ENCODE results near the gene NLGN1.

NLGN1 gene

DNA sequence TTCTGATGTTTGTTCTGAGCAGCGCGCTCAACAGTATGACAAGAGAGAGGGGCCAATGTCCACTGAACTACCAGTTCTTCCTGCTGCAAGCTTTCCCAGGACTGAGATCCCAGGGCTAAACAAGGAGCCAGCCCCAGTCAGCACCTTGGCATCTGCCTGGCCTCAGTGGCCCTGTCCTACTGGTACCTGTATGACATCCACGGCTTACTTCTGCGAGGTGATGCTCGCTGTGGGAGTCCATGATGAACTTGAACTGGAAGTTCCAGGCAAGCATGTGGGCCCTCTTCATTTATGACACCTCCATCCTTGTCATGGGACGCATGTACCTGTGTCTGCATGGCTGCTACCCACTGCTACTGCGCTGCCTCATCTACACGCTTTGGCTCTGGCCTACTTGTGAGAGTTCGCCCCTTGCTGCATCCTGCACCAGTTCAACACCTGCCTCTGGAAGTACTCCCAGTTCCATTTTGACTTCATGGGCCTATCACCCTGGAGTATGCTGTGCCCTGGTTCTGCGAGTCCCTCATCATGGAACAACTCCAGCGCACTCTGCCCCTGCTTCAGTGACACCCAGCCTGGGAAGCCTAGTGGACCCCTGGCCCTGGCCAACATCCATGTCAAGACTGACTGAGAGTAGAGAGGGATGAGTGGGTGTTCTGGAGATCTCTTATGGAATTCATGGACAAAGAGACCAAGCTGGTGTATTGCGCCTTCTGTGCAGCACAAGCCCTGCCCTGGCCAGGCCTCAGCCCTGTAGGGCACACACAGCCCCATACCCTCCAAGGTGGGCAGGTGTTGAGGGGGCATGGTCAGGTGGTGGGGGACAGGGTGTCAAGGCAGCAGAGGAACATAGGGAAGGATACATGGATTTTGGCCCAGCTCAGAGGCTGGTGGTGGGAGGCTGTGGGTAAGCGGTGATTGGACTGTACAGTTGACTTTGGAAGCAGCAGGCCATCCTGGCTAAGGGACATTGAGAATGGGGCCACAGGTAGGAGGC, 246.8 kb downstream of the NLGN1 start:
- no peak for FAIRE-seq

DNA sequence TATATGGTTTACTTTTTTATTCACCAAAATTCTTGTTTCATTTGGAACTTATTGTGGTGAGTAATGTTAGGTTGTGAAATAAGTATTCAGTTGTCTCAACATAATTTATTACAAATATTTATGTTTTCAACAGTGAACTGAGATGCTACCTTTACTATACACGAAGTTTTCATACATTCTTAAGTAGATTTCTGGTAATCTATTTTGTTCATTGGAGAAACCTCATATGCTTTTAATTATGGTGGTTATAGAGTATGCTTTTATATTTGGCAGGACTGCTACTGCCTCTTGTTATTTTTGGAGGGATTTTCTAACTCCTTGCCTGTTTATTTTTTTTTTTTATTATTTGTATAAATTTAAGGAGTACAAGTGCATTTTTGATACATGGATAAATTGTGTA, 253.1 kb downstream of the NLGN1 start:
- FAIRE-seq, result no peak

DNA sequence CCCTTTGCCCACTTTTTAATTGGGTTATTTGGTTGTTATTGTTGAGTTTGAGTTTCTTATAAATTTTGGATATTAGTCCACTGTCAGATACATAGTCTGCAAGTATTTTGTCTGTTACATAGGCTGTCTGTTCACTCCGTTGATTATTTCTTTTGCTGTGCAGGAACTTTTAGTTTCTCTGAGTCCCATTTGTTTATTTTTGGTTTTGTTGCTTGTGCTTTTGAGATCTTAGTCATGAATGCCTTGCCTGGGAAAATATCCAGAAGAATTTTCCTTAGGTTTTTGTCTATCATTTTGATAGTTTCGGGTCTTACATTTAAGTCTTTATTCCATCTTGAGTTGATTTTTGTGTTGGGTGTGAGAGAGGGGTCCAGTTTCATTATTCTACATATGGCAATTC, 254.5 kb downstream of the NLGN1 start:
- no peak for FAIRE-seq

DNA sequence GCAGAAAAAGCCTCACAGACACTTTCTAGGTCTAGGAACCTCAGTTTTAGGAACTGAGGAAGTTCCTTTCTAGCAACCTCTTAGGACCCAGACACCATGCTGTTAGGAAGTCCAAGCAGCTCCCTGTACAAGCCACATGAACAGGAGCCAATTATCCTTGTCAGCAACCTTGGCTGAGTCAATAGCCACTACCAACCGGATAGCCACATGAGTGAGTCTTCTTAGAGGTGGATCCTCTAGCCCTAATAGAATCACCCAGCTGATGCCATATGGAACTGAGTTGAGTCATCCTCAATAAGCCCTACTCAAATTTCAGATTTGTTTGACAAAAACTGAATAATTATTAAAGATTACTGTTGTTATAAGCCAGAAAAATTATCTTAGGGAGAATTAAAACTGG, 256.2 kb downstream of the NLGN1 start:
- FAIRE-seq, result no peak

DNA sequence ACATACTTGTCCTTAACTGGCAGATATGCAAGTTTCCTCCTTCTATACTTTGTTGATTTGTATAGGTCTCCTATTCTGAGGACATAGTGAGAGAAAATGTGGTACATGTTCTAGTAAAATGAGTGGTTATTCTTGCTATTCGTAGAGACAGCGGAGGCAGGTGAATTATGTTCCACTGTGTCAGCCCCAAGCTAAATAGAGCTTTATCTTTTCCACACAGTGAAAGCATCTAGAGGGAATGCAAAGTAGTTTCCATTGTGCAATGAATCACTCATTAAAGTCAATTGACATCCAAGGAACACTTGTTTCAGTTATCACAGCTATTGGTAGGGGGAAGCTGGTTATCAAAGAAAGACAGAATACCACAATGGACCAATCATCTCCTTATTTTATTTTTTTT, 262.4 kb downstream of the NLGN1 start:
- FAIRE-seq, result no peak

DNA sequence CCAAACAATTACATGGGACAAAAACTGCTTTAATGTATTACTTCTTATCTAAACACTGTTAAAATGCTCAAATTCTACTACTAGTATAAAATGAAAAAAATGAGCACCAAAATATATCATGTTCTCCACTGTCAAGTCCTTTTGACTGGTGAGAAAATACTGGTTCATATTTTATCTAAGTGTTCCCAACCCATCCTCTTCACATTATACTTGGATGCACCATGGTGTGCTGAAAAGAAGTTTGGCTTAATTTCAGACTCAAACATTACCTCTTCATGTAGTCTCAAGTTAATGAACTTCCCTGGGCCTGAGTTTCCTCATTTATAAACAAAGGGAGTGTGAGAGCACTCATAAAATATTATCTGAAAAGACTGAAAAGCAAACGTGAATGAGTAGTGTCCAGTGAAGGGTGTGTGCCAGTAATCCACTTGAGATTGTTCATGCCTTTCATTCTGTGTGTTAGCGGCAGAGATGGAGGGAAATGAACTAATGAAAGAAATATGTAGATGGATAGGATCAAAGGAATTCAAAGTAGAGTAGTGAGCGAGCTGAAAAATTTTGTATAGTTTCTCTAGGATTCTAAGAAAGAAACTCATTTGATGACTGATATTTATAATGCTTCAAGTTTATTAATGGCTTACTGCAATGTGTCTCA, 263.2 kb downstream of the NLGN1 start:
- FAIRE-seq, result no peak

GRCh38 chr3:173663696-173664111, 266.2 kb downstream of the NLGN1 start:
- no peak for FAIRE-seq

- no peak for FAIRE-seq
Observed at GRCh38 chr3:173676094-173676493, 278.6 kb downstream of the NLGN1 start.

- no peak for FAIRE-seq
Observed at GRCh38 chr3:173681188-173681678, 283.7 kb downstream of the NLGN1 start.

- FAIRE-seq, result no peak
Observed at GRCh38 chr3:173685456-173685855, 287.9 kb downstream of the NLGN1 start.

GRCh38 chr3:173688216-173688842, 290.8 kb downstream of the NLGN1 start:
- FAIRE-seq, result no peak

GRCh38 chr3:173690542-173691180, 293.1 kb downstream of the NLGN1 start:
- FAIRE-seq, result no peak

- FAIRE-seq, result no peak
Observed at GRCh38 chr3:173699353-173699752, 301.8 kb downstream of the NLGN1 start.

GRCh38 chr3:173700336-173700735, 302.8 kb downstream of the NLGN1 start:
- no peak for FAIRE-seq

- FAIRE-seq, result no peak
Observed at GRCh38 chr3:173702561-173702960, 305.0 kb downstream of the NLGN1 start.

GRCh38 chr3:173703771-173704170, 306.2 kb downstream of the NLGN1 start:
- no peak for FAIRE-seq

GRCh38 chr3:173706630-173707029, 309.1 kb downstream of the NLGN1 start:
- FAIRE-seq, result no peak

DNA sequence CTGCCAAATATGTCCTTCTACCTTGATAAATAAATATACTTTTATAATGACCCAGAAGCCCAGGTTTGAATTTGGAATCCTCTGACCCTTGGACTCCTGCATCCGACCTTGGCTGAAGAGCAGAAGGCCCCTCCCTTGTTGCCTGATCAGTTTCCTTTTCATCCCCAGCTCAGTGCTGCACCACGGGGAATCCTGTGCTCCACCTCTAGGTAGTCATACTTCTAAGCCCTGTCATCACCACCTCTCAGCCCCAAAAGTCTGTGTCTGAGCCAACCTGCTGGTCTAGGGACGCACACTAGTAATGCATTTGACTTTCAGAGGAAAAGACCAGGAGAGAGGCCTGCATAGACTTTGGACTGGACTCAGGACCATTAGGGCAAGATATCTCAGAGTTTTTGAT, 310.6 kb downstream of the NLGN1 start:
- FAIRE-seq, result no peak

- no peak for FAIRE-seq
Observed at GRCh38 chr3:173709026-173709425, 311.5 kb downstream of the NLGN1 start.

DNA sequence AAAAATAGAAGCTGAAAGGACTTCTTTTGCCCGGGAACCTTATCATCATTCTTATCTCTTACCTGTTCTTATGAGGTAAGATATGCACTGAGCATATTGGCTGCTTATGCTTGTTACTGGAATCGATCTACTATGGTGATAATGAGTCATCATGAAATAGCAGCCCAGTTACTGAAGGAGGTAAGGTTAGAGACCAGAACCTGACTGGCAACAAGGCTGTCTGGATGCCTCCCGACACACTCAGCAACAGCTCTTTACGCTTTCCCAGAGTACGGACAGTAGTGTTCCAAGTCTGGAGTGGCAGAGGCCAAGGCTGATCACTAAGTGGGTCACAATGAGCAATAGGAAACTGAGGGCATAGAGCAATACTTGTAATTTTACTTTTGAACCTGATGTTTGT, 314.1 kb downstream of the NLGN1 start:
- no peak for FAIRE-seq

DNA sequence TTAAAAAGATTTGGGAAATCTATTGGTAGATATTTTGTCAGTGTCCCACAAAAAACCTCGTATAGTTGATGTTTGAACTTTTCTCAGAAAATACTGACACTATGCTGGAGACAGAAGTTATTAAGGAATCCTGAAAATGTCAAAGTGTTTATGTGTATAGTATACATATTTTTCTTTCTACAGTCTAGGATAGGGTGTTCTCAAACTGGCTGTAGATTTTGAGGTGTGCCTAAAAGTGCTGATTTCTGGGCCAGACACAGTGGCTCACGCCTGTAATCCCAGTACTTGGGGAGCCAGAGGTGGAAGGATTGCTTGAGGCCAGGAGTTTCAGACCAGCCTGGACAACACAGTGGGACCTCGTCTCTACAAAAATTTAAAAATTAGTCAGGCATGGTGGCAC, 322.0 kb downstream of the NLGN1 start:
- no peak for FAIRE-seq

DNA sequence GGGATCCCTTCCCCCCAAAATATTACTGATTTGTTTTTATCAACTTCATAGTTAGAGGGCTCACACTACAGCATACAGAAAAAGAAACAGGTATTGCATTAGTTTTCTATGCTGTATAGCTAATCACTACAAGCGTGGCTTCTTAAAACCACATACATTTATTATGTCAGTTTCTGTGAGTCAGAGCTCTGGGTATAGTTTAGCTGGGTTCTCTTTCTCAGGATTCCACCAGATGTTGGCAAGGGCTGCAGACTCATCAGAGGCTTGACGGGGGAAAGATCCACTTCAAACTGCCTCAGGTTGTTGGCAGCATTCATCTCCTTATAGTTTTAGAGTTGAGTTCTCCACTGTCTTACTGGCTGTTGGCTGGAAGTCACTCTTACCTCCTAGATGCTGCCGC, 328.0 kb downstream of the NLGN1 start:
- FAIRE-seq, result no peak

GRCh38 chr3:173730391-173730790, 332.8 kb downstream of the NLGN1 start:
- no peak for FAIRE-seq

Data from endometrium (tissue), 2 donors.